Common myeloid progenitor, CD34-positive (primary cell): ENCODE measurements around the gene ACRV1.
A peak's percentile ranks its signal among the peaks of the same experiment; 100 is the strongest.

Experiments used
- CTCF ChIA-PET: fragments of 350-600 bp; sonication (Branson Sonifier 250); formaldehyde crosslinking; loops from one replicate; lab custom pipeline; 2021; ENCODE audit warnings: antibody characterized with exemption; lab: Charles Lee
- POLR2A ChIA-PET: fragments of 350-600 bp; sonication (Branson Sonifier 250); formaldehyde crosslinking; loops from one replicate; lab custom pipeline; 2021; ENCODE audit warnings: antibody characterized with exemption; lab: Charles Lee
- DNase-seq, 3 donors: peaks; one replicate each; pipeline versions ENCODE4 v3.0.0 to v3.0.0-alpha.2; 2013
- H3K27ac ChIP-seq, 2 experiments: 1 replicate in 1 of 2; 2 replicates in 1 of 2; pipeline ENCODE4 v1.7.0; 2013; ENCODE audit warnings: inconsistent platforms in 2 of 2, low read length in 2 of 2, mild to moderate bottlenecking in 2 of 2, low read depth in 1 of 2, moderate library complexity in 1 of 2; ENCODE audit not compliant: severe bottlenecking in 2 of 2, insufficient read depth in 1 of 2, poor library complexity in 1 of 2
- H3K27me3 ChIP-seq, 5 experiments: replicated peaks in 2 of 5; 1 replicate in 3 of 5; 2 replicates in 2 of 5; pipeline versions ENCODE4 v1.6.1 to v1.7.0; 2013; ENCODE audit warnings: low read length in 4 of 5, mild to moderate bottlenecking in 2 of 5, moderate library complexity in 2 of 5, inconsistent platforms in 1 of 5; ENCODE audit not compliant: insufficient read depth in 5 of 5, control insufficient read depth in 4 of 5
- H3K36me3 ChIP-seq, 4 experiments: 1 replicate in 2 of 4; 2 replicates in 2 of 4; pipeline versions ENCODE4 v1.6.1 to v1.7.0; 2013; ENCODE audit warnings: low read length in 3 of 4, control low read depth in 1 of 4, mild to moderate bottlenecking in 1 of 4; ENCODE audit not compliant: control insufficient read depth in 4 of 4, insufficient read depth in 4 of 4
- H3K4me1 ChIP-seq, 4 experiments: 1 replicate in 3 of 4; 2 replicates in 1 of 4; pipeline versions ENCODE4 v1.6.1 to v1.7.1; 2013; ENCODE audit warnings: low read length in 3 of 4, mild to moderate bottlenecking in 3 of 4, control low read depth in 1 of 4, inconsistent platforms in 1 of 4, moderate library complexity in 1 of 4; ENCODE audit not compliant: control insufficient read depth in 4 of 4, insufficient read depth in 4 of 4; ENCODE audit errors: control extremely low read depth in 1 of 4
- H3K4me3 ChIP-seq, 7 experiments: 1 replicate in 4 of 7; 2 replicates in 3 of 7; pipeline versions ENCODE4 v1.5.1 to v1.7.0; 2013; ENCODE audit warnings: mild to moderate bottlenecking in 7 of 7, low read length in 6 of 7, moderate library complexity in 6 of 7, inconsistent platforms in 2 of 7, low read depth in 2 of 7, control low read depth in 1 of 7; ENCODE audit not compliant: insufficient read depth in 4 of 7, control insufficient read depth in 1 of 7; ENCODE audit errors: extremely low read depth in 1 of 7
- H3K9me3 ChIP-seq, 5 experiments: 1 replicate in 4 of 5; 2 replicates in 1 of 5; pipeline versions ENCODE4 v1.6.1 to v1.7.1; 2013; ENCODE audit warnings: low read length in 4 of 5, mild to moderate bottlenecking in 2 of 5, inconsistent platforms in 1 of 5, low read depth in 1 of 5, moderate library complexity in 1 of 5; ENCODE audit not compliant: control insufficient read depth in 4 of 5, insufficient read depth in 2 of 5; ENCODE audit errors: control extremely low read depth in 1 of 5
- WGBS: methylation state at CpG from one replicate; pipeline ENCODE4 v1.1.5; 2013; ENCODE audit not compliant: insufficient coverage; 5-methylcytosine and 5-hydroxymethylcytosine counted together

The ACRV1 gene

GRCh38 chr11:125627236-125627910 lies 53.3 kb downstream of the ACRV1 start:
- ChIA-PET POLR2A (interaction anchor here (0.6 kb wide), 1 partner anchor 254 kb away, joined by 3 read pairs; no protein-coding TSS in a partner anchor), CTCF (interaction anchor here (1.0 to 2.8 kb wide), 3 partner anchors 8 to 35 kb away, joined by 3 to 7 read pairs (median 5); partner anchors contain the start of gene STT3A)
- no peaks in the 10 kb centered on the region for H3K9me3 ChIP-seq
- peak overlapping the region in 5 of 7 experiments; percentile 88 to 99 (median 95) for H3K4me3 ChIP-seq
- peak overlapping the region in 1 of 2 experiments; percentile 95 for H3K27ac ChIP-seq
- WGBS: 70% methylated on average over 2 of the region's 7 CpGs
- DNase-seq: no peak
- peaks cover 2 to 34% (median 5%) of the 10 kb centered on the region in 4 experiments for H3K36me3 ChIP-seq
- H3K4me1 ChIP-seq: peaks cover 7 to 23% (median 15%) of the 10 kb centered on the region in 4 experiments
- H3K27me3 ChIP-seq: no peaks in the 10 kb centered on the region

- peak; percentile 54 to 71 (median 67) for DNase-seq
- peaks cover 7 to 23% (median 15%) of the 10 kb centered on the region in 4 experiments for H3K4me1 ChIP-seq
- ChIA-PET CTCF (interaction anchor here (1.0 to 2.8 kb wide), 4 partner anchors 9 to 277 kb away, joined by 3 to 7 read pairs (median 4); partner anchors contain the start of genes PUS3 and STT3A), POLR2A (no interaction called here)
- H3K27me3 ChIP-seq: no peaks in the 10 kb centered on the region
- H3K4me3 ChIP-seq: peak overlapping the region; percentile 81 to 99 (median 93)
- WGBS: 2% methylated on average over 7 of the region's 18 CpGs
- peaks cover 2 to 33% (median 11%) of the 10 kb centered on the region in 4 experiments for H3K36me3 ChIP-seq
- H3K27ac ChIP-seq: peak overlapping the region; percentile 94 to 95
- H3K9me3 ChIP-seq: no peaks in the 10 kb centered on the region
Observed at GRCh38 chr11:125626288-125626950, 54.2 kb downstream of the ACRV1 start.

GRCh38 chr11:125625630-125626287 lies 54.9 kb downstream of the ACRV1 start:
- Histone ChIP-seq H3K4me3 (peak overlapping the region; percentile 81 to 99 (median 93)), H3K27ac (peak overlapping the region; percentile 94 to 95), H3K4me1 (peaks cover 7 to 23% (median 15%) of the 10 kb centered on the region in 4 experiments), H3K9me3 (no peaks in the 10 kb centered on the region), H3K36me3 (peaks cover 6 to 36% (median 14%) of the 10 kb centered on the region in 4 experiments), H3K27me3 (no peaks in the 10 kb centered on the region)
- WGBS: 0% methylated on average over 43 of the region's 51 CpGs
- peak; percentile 84 to 90 (median 89) for DNase-seq
- ChIA-PET CTCF (interaction anchor here (1.4 to 2.8 kb wide), 3 partner anchors 9 to 277 kb away, joined by 3 to 7 read pairs (median 5); partner anchors contain the start of gene PUS3), POLR2A (no interaction called here)

GRCh38 chr11:125625225-125625629 lies 55.4 kb downstream of the ACRV1 start:
- no peaks in the 10 kb centered on the region for H3K27me3 ChIP-seq
- POLR2A ChIA-PET: no interaction called here
- peaks cover 7 to 40% (median 16%) of the 10 kb centered on the region in 4 experiments for H3K36me3 ChIP-seq
- H3K27ac ChIP-seq: peak overlapping the region; percentile 94 to 95
- no peaks in the 10 kb centered on the region for H3K9me3 ChIP-seq
- CTCF ChIA-PET: no interaction called here
- H3K4me3 ChIP-seq: peak overlapping the region; percentile 81 to 99 (median 93)
- 1% methylated on average over 20 of the region's 20 CpGs for WGBS
- no peak for DNase-seq
- H3K4me1 ChIP-seq: peaks cover 7 to 23% (median 15%) of the 10 kb centered on the region in 4 experiments

- CTCF ChIA-PET: no interaction called here
- no peaks in the 10 kb centered on the region for H3K9me3 ChIP-seq
- no peaks in the 10 kb centered on the region for H3K27me3 ChIP-seq
- POLR2A ChIA-PET: no interaction called here
- peak within 1 kb of the TSS; percentile 81 to 99 (median 93) for H3K4me3 ChIP-seq
- peaks cover 7 to 23% (median 15%) of the 10 kb centered on the region in 4 experiments for H3K4me1 ChIP-seq
- peak within 1 kb of the TSS; percentile 94 to 95 for H3K27ac ChIP-seq
- no peak for DNase-seq
- 70% methylated on average over 7 of the region's 9 CpGs for WGBS
- peaks cover 8 to 40% (median 20%) of the 10 kb centered on the region in 4 experiments for H3K36me3 ChIP-seq
Observed at GRCh38 chr11:125624756-125625213, 55.9 kb downstream of the ACRV1 start, which contains the start of gene CHEK1. TSS of gene CHEK1 (plus strand) at chr11:125625163. CDS start at chr11:125626769, 1,606 bp downstream.

- H3K36me3 ChIP-seq: peaks cover 18 to 39% (median 33%) of the 10 kb centered on the region in 4 experiments
- ChIA-PET CTCF (no interaction called here), POLR2A (no interaction called here)
Observed at GRCh38 chr11:125623064-125623463, 57.6 kb downstream of the ACRV1 start.

More at GRCh38 chr11:125623064-125623463, 57.6 kb downstream of the ACRV1 start:
- Histone ChIP-seq H3K4me3 (no peak overlapping the region), H3K4me1 (peaks cover 7 to 23% (median 15%) of the 10 kb centered on the region in 4 experiments), H3K9me3 (no peaks in the 10 kb centered on the region), H3K27me3 (no peaks in the 10 kb centered on the region), H3K27ac (no peak overlapping the region)
- WGBS: no CpG with 5 or more reads among the region's 1 CpG
- no peak for DNase-seq
